Activated CD8-positive, alpha-beta memory T cell treated with anti-CD3 and anti-CD28 coated beads for 36 hours (primary cell): ENCODE results near the gene NUSAP1. TPM values are rescaled to one million over a fixed set of nuclear protein-coding genes. Genes with fewer than 3 reads are reported as not detected.
"Not testable (repeated sequence)": the region's sequence is repeated elsewhere in the genome, so short reads cannot be mapped to it uniquely, and the experiment has no call there.

Experiments
- CTCF ChIA-PET: fragments of 350-600 bp; sonication (Branson Sonifier 250); formaldehyde crosslinking; loops from one replicate; lab custom pipeline; 2021; ENCODE audit warnings: antibody characterized with exemption; lab: Charles Lee
- POLR2A ChIA-PET: fragments of 350-600 bp; sonication (Branson Sonifier 250); formaldehyde crosslinking; loops from one replicate; lab custom pipeline; 2021; ENCODE audit warnings: antibody characterized with exemption; lab: Charles Lee
- total RNA-seq, 2 experiments: library from RNA; stranded (reverse); gene quantifications; one replicate each; pipeline ENCODE4 v1.2.3, GENCODE V29; 2021

The NUSAP1 gene
- total RNA-seq, 2 experiments from 2014 or later: 118 to 126 TPM

- CTCF ChIA-PET: interaction anchor here (0.7 kb wide), 1 partner anchor 627 kb away, joined by 3 read pairs; no protein-coding TSS in a partner anchor
- POLR2A ChIA-PET: interaction anchor here (2.5 kb wide), 1 partner anchor 9 kb away, joined by 10 read pairs; the partner anchor contains the start of genes NUSAP1 and OIP5
Measured at GRCh38 chr15:41323611-41324010, 9.1 kb upstream of the NUSAP1 start.

GRCh38 chr15:41331281-41331680 lies 1.4 kb upstream of the NUSAP1 start:
- ChIA-PET POLR2A (no interaction called here), CTCF (interaction anchor here (1.0 kb wide), 1 partner anchor 48 kb away, joined by 3 read pairs; no protein-coding TSS in a partner anchor)

GRCh38 chr15:41331833-41332193 lies 868 bp upstream of the NUSAP1 start:
- ChIA-PET POLR2A (interaction anchor here (0.6 to 1.9 kb wide), 3 partner anchors 8 to 48 kb away, joined by 4 to 14 read pairs (median 10); no protein-coding TSS in a partner anchor), CTCF (interaction anchor here (0.6 kb wide), 1 partner anchor 13 kb away, joined by 3 read pairs; no protein-coding TSS in a partner anchor)

GRCh38 chr15:41333026-41333562 lies 413 bp downstream of the NUSAP1 start:
- ChIA-PET CTCF (interaction anchor here (0.6 to 1.1 kb wide), 4 partner anchors 10 to 849 kb away, joined by 3 to 5 read pairs (median 4); no protein-coding TSS in a partner anchor), POLR2A (interaction anchor here (0.5 to 1.9 kb wide), 4 partner anchors 10 to 251 kb away, joined by 3 to 10 read pairs (median 4); no protein-coding TSS in a partner anchor)

- ChIA-PET POLR2A (interaction anchor here (0.7 kb wide), 1 partner anchor 12 kb away, joined by 3 read pairs; no protein-coding TSS in a partner anchor), CTCF (no interaction called here)
Measured at GRCh38 chr15:41334293-41335120, 1.8 kb downstream of the NUSAP1 start.

DNA sequence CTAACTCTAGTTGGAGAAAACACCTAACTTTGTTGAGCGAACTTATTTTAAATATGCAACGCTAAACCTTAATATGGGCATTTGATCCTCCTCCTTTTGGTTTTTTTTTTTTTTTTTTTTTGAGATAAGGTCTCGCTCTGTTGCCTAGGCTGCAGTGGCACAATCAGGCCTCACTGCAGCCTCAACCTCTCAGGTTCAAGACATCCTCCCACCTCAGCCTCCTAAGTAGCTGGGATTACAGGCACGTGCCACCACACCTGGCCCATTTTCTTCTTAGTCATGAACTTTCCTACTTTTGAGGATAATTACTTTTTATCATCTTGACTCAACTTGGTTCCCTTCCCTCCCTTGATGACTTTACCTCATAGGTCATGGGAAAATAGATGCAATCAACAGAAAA lies 3.9 kb downstream of the NUSAP1 start:
- POLR2A ChIA-PET: interaction anchor here (0.6 kb wide), 1 partner anchor 404 kb away, joined by 3 read pairs; no protein-coding TSS in a partner anchor
- CTCF ChIA-PET: no interaction called here

GRCh38 chr15:41337047-41337446 lies 4.4 kb downstream of the NUSAP1 start:
- CTCF ChIA-PET: no interaction called here
- POLR2A ChIA-PET: no interaction called here

GRCh38 chr15:41337631-41338522 lies 5.2 kb downstream of the NUSAP1 start:
- POLR2A ChIA-PET: no interaction called here
- CTCF ChIA-PET: no interaction called here

DNA sequence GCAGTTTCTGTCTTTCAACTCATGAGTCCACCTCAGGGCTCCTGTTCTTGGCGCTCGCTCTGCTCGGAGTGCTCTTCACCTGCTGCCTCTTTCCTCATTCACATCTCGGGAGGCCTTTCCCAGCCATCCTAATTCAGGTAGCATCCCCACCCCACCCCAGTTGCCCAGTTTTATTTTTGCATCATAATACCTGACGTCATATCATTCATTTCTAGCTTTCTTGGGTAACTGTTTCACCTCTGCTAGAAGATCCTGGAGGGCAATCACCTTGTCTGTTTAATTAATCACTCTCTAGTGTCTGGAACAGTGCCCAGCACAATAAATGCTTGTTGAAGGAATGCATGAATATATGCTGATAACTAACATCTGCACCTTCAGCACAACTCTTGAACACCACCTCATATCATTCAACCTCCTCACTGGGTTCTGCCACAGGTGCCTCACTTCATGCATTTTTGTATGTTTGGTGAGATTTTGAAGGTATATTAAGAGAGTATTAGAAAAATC lies 7.6 kb downstream of the NUSAP1 start:
- ChIA-PET CTCF (interaction anchor here (0.6 kb wide), 1 partner anchor 136 kb away, joined by 4 read pairs; no protein-coding TSS in a partner anchor), POLR2A (no interaction called here)

DNA sequence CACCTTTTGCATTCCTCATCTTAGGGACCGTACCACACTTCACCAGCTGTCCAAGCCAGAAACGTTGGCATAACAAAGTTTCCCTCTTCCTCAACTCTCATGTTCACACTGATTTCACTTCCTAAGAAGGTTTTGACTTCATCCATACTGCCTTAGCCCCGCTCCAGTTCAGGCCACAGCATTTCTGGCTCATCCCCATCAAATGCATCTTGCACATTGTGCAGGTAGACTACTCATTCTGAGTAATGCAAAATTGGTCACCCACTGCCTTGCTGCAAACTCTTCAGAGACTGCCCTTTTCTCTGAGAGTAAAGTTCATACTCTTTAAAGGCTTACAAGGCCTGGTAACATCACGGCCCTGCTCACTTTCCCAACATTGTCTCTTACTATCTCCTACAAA lies 8.8 kb downstream of the NUSAP1 start:
- ChIA-PET POLR2A (no interaction called here), CTCF (no interaction called here)

GRCh38 chr15:41347236-41347635 lies 14.6 kb downstream of the NUSAP1 start:
- CTCF ChIA-PET: no interaction called here
- POLR2A ChIA-PET: no interaction called here

DNA sequence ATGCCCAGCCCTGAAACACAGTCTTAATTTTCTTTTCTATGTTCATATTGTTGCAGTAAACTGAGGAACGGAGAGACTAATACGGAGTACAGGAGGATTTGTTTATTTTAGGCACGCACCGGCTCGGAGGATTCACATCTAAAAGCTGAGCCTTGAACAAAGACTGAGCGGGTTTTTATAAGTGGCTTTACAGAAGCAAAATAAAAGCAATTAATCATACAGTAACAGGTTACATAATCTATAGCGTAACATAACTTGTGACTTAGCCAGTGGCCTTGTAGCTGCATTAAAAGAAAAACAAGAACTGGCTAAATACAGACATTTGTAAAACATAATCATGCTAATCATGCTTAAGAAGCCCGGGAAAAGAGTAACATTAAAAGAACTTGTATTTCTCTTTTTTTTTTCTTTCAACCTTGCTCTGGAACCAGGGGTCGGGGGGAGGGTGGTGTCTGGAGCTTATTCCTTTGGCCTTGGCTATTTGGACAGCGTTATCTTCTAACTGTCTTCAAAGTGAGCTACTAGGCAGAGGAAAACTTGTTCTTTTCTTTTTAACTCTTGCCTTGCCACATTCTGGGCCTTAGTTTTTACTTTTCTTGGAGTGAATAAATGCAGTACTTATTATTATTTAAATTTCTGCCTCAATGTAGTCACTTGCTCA lies 17.5 kb downstream of the NUSAP1 start:
- POLR2A ChIA-PET: no interaction called here
- CTCF ChIA-PET: interaction anchor here (0.7 kb wide), 1 partner anchor 67 kb away, joined by 3 read pairs; no protein-coding TSS in a partner anchor

DNA sequence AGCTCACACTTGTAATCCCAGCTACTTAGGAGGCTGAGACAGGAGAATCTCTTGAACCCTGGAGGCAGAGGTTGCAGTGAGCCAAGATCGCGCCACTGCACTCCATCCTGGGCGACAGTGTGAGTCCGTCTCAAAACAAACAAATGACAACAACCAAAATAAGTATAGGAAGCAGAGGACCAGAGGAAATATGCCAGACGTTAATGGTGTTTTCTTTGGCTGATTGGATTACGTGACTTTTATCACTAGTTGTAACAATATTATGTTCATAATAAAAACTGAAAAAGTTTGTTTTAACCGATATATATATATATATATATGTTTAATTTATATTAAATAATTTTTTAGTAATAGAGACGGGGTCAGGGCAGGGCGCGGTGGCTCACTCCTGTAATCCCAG lies 21.7 kb downstream of the NUSAP1 start:
- POLR2A ChIA-PET: no interaction called here
- CTCF ChIA-PET: no interaction called here

DNA sequence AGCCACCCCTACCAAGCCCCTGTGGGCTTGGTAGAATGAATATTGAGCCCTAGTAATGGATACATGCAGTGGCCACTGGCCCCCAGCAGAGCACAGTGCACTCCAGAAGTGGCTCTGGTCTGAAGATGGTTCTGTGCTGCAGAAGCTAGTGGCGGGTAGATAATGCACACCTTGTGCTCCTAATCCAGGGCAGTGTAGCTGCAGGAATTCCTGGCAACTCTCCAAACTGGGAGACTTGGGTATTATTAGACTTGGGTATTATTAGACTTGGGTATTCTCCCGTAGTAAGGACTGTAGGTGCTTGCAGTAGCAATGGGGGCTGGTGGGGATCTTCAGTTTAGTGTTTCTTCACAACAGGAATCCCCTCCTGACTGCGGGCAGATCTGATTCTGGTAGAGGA lies 34.7 kb downstream of the NUSAP1 start:
- POLR2A ChIA-PET: no interaction called here
- CTCF ChIA-PET: no interaction called here

DNA sequence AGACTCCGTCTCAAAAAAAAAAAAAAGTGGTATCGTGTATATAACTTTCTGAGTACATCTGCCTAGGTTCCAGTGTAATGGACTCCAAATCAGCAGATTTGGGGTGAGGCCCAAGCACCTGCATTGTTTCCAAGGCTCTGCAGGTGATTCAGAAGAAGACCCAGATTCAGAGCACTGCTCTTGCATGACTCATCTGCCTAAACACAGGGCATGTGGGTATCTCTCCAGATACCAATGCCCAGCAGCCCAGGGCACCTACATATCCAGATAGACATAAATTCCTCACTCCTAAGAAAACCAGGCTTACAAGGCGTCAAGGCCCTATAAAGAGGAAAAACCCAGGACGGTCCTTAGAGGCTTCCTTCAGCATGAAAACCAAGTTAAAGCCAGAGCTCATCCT lies 45.3 kb downstream of the NUSAP1 start:
- ChIA-PET CTCF (no interaction called here), POLR2A (interaction anchor here (0.7 kb wide), 1 partner anchor 194 kb away, joined by 3 read pairs; no protein-coding TSS in a partner anchor)

GRCh38 chr15:41383974-41384749 lies 51.5 kb downstream of the NUSAP1 start:
- POLR2A ChIA-PET, CTCF ChIA-PET: not testable (repeated sequence)

- ChIA-PET POLR2A (no interaction called here), CTCF (no interaction called here)
Measured at GRCh38 chr15:41387646-41388045, 55.0 kb downstream of the NUSAP1 start.
